DND-41 (cell line): ENCODE data around the gene MAPKAPK2.

ENCODE experiments used
- ATAC-seq: fragments of 200-7000 bp; cut with Tn5 transposase; 3 replicates; pipeline ENCODE4 v1.9.1; 2021; ENCODE audit warnings: low read depth; ENCODE audit not compliant: insufficient read depth
- DNase-seq: peaks from one replicate; pipeline ENCODE4 v3.0.0-alpha.2; 2020
- H2AFZ ChIP-seq: 2 replicates; pipeline ENCODE4 v1.6.0; 2012; ENCODE audit warnings: low read depth, low read length
- H3K27ac ChIP-seq: 2 replicates; pipeline ENCODE4 v1.5.1; 2012; ENCODE audit warnings: low read length, inconsistent platforms
- H3K27me3 ChIP-seq: fragments of 200-600 bp; sonication (generic); 2 replicates; pipeline ENCODE4 v1.6.0; 2012; ENCODE audit warnings: low read length, mild to moderate bottlenecking, inconsistent platforms; ENCODE audit not compliant: insufficient read depth, poor library complexity
- H3K36me3 ChIP-seq: 2 replicates; pipeline ENCODE4 v1.5.1; 2012; ENCODE audit warnings: low read length, inconsistent platforms; ENCODE audit not compliant: insufficient read depth
- H3K4me1 ChIP-seq: 2 replicates; pipeline ENCODE4 v1.5.1; 2012; ENCODE audit warnings: mild to moderate bottlenecking, low read length; ENCODE audit not compliant: insufficient read depth
- H3K4me2 ChIP-seq: 2 replicates; pipeline ENCODE4 v1.6.0; 2012; ENCODE audit warnings: mild to moderate bottlenecking, moderate library complexity, low read length, inconsistent platforms; ENCODE audit not compliant: insufficient read depth
- H3K4me3 ChIP-seq, 2 experiments: fragments of 200-600 bp in 1 of 2; shearing (Covaris generic) in 1 of 2; 2 replicates each; pipeline ENCODE4 v1.5.1; 2012 to 2016; ENCODE audit warnings: inconsistent platforms in 2 of 2, low read length in 2 of 2, mild to moderate bottlenecking in 2 of 2, low read depth in 1 of 2, moderate library complexity in 1 of 2
- H3K79me2 ChIP-seq: 2 replicates; pipeline ENCODE4 v1.6.0; 2012; ENCODE audit warnings: low read length, inconsistent platforms; ENCODE audit not compliant: insufficient read depth
- H3K9ac ChIP-seq: 2 replicates; pipeline ENCODE4 v1.6.0; 2012; ENCODE audit warnings: low read depth, mild to moderate bottlenecking, inconsistent platforms, low read length, moderate library complexity
- H3K9me3 ChIP-seq: 2 replicates; pipeline ENCODE4 v1.5.1; 2012; ENCODE audit warnings: low read length, moderate library complexity, mild to moderate bottlenecking, inconsistent platforms; ENCODE audit not compliant: insufficient read depth, severe bottlenecking
- H4K20me1 ChIP-seq: 2 replicates; pipeline ENCODE4 v1.6.0; 2012; ENCODE audit warnings: low read length; ENCODE audit not compliant: insufficient read depth
- CTCF ChIP-seq: IDR thresholded peaks from 2 replicates; pipeline ENCODE4 v1.5.1; 2012; ENCODE audit warnings: borderline replicate concordance, low read length, moderate library complexity, mild to moderate bottlenecking; ENCODE audit not compliant: poor library complexity, severe bottlenecking; ENCODE audit errors: extremely low read depth
- EZH2 ChIP-seq: IDR thresholded peaks from 3 replicates; pipeline ENCODE4 v1.6.1; 2012; ENCODE audit warnings: borderline replicate concordance, low read depth, mild to moderate bottlenecking, moderate library complexity, low read length, inconsistent platforms; ENCODE audit not compliant: severe bottlenecking

The MAPKAPK2 gene

DNA sequence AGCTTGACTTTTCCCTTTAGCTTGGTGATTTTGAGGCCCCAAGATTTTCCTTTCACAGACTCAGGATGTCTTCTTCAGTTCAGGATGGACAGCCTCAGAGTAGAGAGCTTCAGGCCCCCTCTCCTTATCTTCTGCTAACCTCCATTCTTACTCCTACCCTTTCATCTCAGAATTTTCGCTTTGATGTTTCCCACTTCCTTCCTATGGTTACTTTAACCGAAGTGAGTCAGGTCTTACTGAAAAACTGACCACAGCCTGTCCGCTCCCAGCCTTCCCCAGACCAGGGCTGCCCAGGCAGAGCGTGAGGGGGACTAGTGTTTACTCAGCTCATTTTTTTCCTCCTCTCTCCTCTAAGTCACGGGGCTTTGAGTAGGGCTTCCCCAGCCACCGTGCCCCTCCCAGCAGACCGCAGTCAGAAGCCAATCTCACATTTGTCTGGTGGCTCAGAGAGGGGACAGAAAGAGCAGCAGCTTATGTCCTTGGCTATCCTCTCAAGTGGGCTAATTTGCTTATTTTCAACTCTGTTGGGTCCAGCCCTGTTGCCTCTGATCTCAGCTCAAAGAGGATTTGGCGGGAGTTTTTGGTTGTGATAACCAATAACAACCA, 81.6 kb downstream of the MAPKAPK2 start:
- Histone ChIP-seq H3K36me3 (no peaks in the 10 kb centered on the region), H3K27me3 (no peaks in the 10 kb centered on the region), H3K4me1 (peaks cover 73% of the 10 kb centered on the region), H3K79me2 (no peaks in the 10 kb centered on the region), H3K9me3 (no peaks in the 10 kb centered on the region), H3K4me3 (no peak overlapping the region), H3K4me2 (peak overlapping the region; percentile 36), H3K9ac (peak overlapping the region; percentile 22), H4K20me1 (no peaks in the 10 kb centered on the region), H2AFZ (no peak overlapping the region), H3K27ac (peak overlapping the region; percentile 72)
- ATAC-seq (peak; percentile 78), DNase-seq (peak; percentile 81)
- no peak for TF ChIP-seq EZH2
- TF ChIP-seq CTCF, result no peak

DNA sequence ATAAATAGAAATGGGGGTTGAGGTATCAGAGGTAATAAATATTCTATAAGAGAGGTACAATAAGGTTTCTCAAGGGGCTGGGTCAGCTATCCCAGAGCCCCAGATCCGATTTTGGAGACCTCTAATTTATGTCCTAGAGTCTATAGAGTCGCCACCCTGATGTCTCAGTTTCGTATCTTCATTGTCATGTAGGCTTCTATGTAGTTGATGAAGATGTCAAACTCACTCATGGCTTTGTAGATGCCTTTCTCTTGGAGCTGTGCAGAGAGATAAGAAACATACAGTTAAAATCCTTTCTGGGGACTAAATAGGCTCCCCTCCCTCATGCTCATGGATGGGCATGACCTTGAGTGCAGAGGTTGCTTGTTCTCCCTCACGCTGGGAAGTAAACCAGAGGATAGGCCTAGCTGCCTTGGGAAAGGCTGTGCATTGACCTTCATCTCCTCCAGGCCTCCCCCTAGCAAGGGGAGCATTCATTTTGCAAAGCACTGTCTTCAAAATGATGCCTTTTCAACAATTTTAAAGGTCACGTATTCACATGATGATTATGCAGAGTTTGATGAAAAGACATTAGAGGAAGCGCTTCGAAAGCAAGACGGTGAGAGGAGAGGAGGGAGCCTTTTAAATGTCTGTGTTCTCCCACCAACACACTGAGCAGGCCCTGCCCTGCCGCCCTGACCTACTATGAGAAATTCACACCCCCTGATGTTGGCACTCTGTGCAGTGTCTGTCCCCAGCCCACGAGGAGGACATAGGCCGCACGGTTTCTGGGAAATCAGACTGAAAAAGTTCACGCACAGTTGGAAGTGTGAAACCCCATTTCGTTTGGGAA, 84.0 kb downstream of the MAPKAPK2 start:
- Histone ChIP-seq H3K27ac (peak overlapping the region; percentile 77), H3K4me1 (peaks cover 93% of the 10 kb centered on the region), H3K4me3 (no peak overlapping the region), H3K79me2 (no peaks in the 10 kb centered on the region), H2AFZ (peak overlapping the region; percentile 40), H3K4me2 (peak overlapping the region; percentile 33), H3K9me3 (no peaks in the 10 kb centered on the region), H3K9ac (peak overlapping the region; percentile 41), H3K27me3 (no peaks in the 10 kb centered on the region), H3K36me3 (no peaks in the 10 kb centered on the region), H4K20me1 (no peaks in the 10 kb centered on the region)
- TF ChIP-seq EZH2 (no peak), CTCF (no peak)
- ATAC-seq (peak; percentile 12), DNase-seq (no peak)

- H3K4me3 ChIP-seq, result peak overlapping the region in 1 of 2 experiments; percentile 4; a peak in 1 of 4 replicates
- no peaks in the 10 kb centered on the region for H4K20me1 ChIP-seq
- H2AFZ ChIP-seq, result peak overlapping the region; percentile 40
- DNase-seq, result peak; percentile 83
- ATAC-seq, result peak; percentile 80
- H3K9me3 ChIP-seq, result no peaks in the 10 kb centered on the region
- H3K27ac ChIP-seq, result peak overlapping the region; percentile 77
- no peaks in the 10 kb centered on the region for H3K36me3 ChIP-seq
- no peaks in the 10 kb centered on the region for H3K27me3 ChIP-seq
- peak overlapping the region; percentile 41 for H3K9ac ChIP-seq
- H3K4me1 ChIP-seq, result peaks cover 99% of the 10 kb centered on the region
- no peaks in the 10 kb centered on the region for H3K79me2 ChIP-seq
- TF ChIP-seq CTCF (no peak), EZH2 (no peak)
- peak overlapping the region; percentile 33 for H3K4me2 ChIP-seq
Observed at GRCh38 chr1:206769304-206769731, 84.6 kb downstream of the MAPKAPK2 start.
